ENCODE measurements around the gene NRROS.
A peak's percentile ranks its signal among the peaks of the same experiment; 100 is the strongest.

NRROS gene

DNA sequence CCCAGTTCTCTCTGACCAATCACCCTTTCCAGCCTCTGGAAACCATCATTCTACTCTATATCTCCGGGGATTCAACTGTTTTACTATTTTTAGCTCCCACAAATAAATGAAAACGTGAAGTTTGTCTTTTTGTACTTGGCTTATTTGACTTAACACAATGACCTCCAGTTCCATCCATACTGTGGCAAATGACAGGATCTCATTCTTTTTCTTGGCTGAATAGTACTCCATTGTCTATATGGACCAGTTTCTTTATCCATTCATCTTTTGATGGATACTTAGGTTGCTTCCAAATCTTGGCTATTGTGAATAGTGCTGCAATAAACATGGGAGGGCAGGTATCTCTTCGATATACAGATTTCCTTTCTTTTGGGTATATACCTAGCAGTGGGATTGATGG, 34.1 kb downstream of the NRROS start:
- FAIRE-seq (no peak), DNase-seq (ENCODE audit: insufficient read length, low spot score) (no peak)

GRCh38 chr3:196677353-196677752, 37.9 kb downstream of the NRROS start:
- DNase-seq (ENCODE audit: insufficient read length, low spot score): no peak
- no peak for FAIRE-seq

GRCh38 chr3:196677931-196678330, 38.4 kb downstream of the NRROS start:
- FAIRE-seq (no peak), DNase-seq (ENCODE audit: insufficient read length, low spot score) (no peak)

DNA sequence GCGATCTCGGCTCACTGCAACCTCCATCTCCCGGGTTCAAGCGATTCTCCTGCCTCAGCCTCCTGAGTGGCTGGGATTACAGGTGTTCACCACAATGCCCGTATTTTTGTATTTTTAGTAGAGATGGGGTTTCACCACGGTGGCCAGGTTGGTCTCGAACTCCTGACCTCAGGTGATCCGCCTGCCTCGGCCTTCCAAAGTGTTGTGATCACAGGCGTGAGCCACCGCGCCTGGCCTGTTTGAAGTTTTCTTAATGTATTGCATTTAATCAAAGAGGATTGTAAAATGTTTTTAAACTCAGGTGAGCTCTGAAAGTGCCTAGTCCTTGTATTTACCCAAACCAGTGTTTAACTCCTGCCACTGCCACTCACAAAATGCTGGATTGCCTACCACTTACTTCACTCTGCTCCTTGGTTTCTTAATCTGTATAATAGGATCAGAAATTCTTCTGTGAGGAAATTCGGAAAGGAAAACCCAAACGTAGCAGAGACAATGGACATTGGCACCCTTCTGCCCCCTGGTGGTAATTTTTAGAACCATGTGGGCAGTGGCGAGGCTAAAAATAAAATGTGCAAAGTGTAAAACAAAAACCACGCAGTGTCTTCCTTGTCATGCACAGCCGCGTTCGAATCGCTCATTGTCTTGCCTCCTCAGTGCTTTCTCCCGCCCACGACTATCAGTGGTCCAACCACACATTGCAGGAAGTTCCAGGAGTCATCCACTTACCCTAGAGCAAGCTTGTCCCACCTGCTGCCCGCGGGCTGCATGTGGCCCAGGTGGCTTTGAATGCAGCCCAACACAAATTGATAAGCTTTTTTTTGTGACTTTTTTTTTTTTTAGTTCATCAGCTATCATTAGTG, 45.3 kb downstream of the NRROS start:
- DNase-seq (ENCODE audit: insufficient read length, low spot score) (peak; percentile 57), FAIRE-seq (peak; percentile 98)

DNA sequence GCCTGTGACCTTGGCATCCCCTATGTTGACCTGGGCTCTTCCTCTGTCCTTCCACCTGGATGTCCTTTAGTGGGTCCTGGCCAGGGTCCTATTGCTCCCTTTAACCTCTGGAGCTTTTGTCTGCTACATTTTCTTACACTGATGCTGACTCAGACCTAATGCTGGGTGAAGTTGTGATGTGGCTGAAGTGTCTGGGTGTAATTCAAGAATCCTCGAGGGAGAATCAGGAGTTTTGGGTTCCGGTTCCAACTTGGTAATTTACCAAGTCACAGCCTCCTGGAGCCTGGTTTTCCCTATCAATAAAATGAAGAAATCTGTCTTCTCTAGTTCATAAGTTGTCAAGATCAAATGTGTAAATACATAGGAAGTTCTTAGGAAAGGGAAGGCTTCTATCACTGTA, 46.9 kb downstream of the NRROS start:
- FAIRE-seq (no peak), DNase-seq (ENCODE audit: insufficient read length, low spot score) (no peak)

- DNase-seq (ENCODE audit: insufficient read length, low spot score) (no peak), FAIRE-seq (no peak)
These were observed 48.9 kb downstream of the NRROS start for GRCh38 chr3:196688349-196688748.

GRCh38 chr3:196689941-196690660, 50.6 kb downstream of the NRROS start:
- DNase-seq (ENCODE audit: insufficient read length, low spot score): no peak

GRCh38 chr3:196691386-196691785, 51.9 kb downstream of the NRROS start:
- DNase-seq (ENCODE audit: insufficient read length, low spot score) (no peak), FAIRE-seq (no peak)

More at GRCh38 chr3:196689941-196690660, 50.6 kb downstream of the NRROS start:
- no peak for FAIRE-seq

DNA sequence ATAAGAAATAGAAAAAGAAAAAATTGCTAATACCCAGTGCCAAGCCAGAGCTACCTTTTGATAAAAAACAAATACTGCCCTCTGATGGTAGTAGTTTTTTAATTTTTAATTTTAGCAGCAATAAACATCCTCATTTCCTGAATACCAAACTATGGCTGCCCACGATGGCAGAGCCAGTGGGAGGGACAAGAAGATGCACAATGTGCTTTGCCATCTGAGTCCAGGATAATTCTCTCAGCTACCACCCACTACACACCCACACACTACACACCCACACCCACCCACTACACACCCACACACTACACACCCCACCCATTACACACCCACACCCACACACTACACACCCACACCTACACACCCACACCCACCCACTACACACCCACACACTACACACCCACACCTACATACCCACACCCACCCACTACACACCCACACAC, 54.7 kb downstream of the NRROS start:
- no peak for FAIRE-seq
- no peak for DNase-seq (ENCODE audit: insufficient read length, low spot score)

GRCh38 chr3:196694941-196695848, 55.7 kb downstream of the NRROS start:
- DNase-seq (ENCODE audit: insufficient read length, low spot score) (no peak), FAIRE-seq (no peak)

DNA sequence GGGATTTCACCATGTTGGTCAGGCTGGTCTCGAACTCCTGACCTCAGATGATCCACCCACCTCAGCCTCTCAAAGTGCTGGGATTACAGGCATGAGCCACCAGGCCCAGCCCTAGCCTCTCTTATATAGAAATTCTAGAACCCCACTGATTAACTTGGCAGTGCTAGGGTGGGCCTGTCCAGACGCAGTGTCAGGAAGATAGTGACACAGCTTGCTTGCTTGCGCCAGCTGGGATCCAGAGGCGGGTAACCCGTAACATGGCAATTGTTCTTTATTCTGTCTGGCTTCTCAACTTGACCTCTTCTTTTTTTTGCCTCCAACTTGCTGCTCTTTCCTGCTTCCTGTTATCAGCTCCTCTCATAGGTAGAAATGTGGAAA, 56.3 kb downstream of the NRROS start:
- DNase-seq (ENCODE audit: insufficient read length, low spot score) (no peak), FAIRE-seq (no peak)

- no peak for FAIRE-seq
These were observed 57.8 kb downstream of the NRROS start for GRCh38 chr3:196697270-196697669.

GRCh38 chr3:196699749-196700148, 60.3 kb downstream of the NRROS start:
- DNase-seq (ENCODE audit: insufficient read length, low spot score): no peak
- no peak for FAIRE-seq

More at GRCh38 chr3:196697270-196697669, 57.8 kb downstream of the NRROS start:
- DNase-seq (ENCODE audit: insufficient read length, low spot score): no peak

DNA sequence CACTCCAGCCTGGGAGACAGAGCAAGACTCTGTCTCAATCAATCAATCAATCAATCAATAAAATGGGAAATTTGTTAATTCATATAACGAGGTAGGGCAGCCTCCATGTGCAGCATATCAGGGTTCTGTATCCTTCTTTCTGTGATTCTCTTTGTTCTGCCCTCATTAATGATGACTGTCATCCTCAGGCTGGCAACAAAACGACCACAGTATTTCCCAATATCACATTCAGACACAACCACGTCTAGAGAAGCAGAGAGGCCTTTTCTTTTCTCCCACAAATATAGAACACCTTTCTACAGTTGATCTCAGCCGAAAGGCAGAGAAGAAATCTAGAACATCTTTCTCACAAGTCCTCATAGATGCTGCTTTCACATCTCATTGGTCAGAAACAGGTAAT, 61.3 kb downstream of the NRROS start:
- no peak for FAIRE-seq
- DNase-seq (ENCODE audit: insufficient read length, low spot score): no peak

DNA sequence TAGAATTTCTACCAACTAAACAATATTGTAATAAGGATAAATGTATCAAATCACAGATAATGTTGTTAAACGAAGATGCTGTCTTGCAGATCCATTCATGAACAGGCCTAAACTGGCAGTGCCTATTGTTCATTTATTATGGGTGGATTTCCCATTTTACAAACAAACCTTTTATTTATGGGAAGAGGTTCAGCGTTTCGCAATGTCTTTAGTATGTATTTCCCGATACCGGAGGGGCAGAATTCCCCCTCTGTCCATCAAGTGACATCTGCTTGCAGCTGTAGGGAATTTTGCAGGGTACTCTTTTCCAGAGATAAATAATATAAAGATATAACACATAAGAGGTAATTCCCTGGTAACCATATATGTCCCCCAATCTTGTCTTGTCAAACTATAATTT, 66.8 kb downstream of the NRROS start:
- no peak for FAIRE-seq
- DNase-seq (ENCODE audit: insufficient read length, low spot score): no peak

- FAIRE-seq: no peak
These were observed 67.2 kb downstream of the NRROS start for GRCh38 chr3:196706731-196707130.

GRCh38 chr3:196707566-196707965, 68.1 kb downstream of the NRROS start:
- no peak for DNase-seq (ENCODE audit: insufficient read length, low spot score)
- FAIRE-seq: no peak

More at GRCh38 chr3:196706731-196707130, 67.2 kb downstream of the NRROS start:
- no peak for DNase-seq (ENCODE audit: insufficient read length, low spot score)

- no peak for DNase-seq (ENCODE audit: insufficient read length, low spot score)
- FAIRE-seq: no peak
These were observed 69.0 kb downstream of the NRROS start for GRCh38 chr3:196708467-196708866.

Data from GM19239 (cell line).